B cell (primary cell): ENCODE results near the gene PRM2. TPM values are rescaled to one million over a fixed set of nuclear protein-coding genes. Genes with fewer than 3 reads are reported as not detected.

ENCODE experiments used
- ATAC-seq: fragments of 200-7000 bp; cut with Tn5 transposase; one replicate; pipeline ENCODE4 v1.10.0; 2021; ENCODE audit warnings: low read depth, mild to moderate bottlenecking, moderate number of reproducible peaks, moderate library complexity
- CTCF ChIA-PET: fragments of 350-600 bp; sonication (Branson Sonifier 250); formaldehyde crosslinking; loops from one replicate; lab custom pipeline; 2021; ENCODE audit warnings: antibody characterized with exemption, inconsistent platforms; lab: Charles Lee
- POLR2A ChIA-PET: fragments of 350-600 bp; sonication (Branson Sonifier 250); formaldehyde crosslinking; loops from one replicate; lab custom pipeline; 2021; ENCODE audit warnings: antibody characterized with exemption; lab: Charles Lee
- DNase-seq: peaks from one replicate; pipeline ENCODE4 v3.0.0; 2013
- H2AFZ ChIP-seq: 2 replicates; pipeline ENCODE4 v1.6.1; 2012; ENCODE audit warnings: mild to moderate bottlenecking, low read depth, low read length; ENCODE audit not compliant: insufficient read depth, poor library complexity, severe bottlenecking
- H3K27ac ChIP-seq, 2 donors: 1 replicate in 1 of 2; 2 replicates in 1 of 2; pipeline ENCODE4 v1.5.1; 2012 to 2013; ENCODE audit warnings: low read length in 2 of 2, mild to moderate bottlenecking in 2 of 2, moderate library complexity in 1 of 2
- H3K27me3 ChIP-seq, 4 experiments: fragments of 200-600 bp in 1 of 4; sonication (generic) in 1 of 4; replicated peaks in 1 of 4; 1 replicate in 2 of 4; 2 replicates in 2 of 4; pipeline versions ENCODE4 v1.6.1 to v1.7.0; 2013 to 2016; ENCODE audit warnings: low read length in 3 of 4, mild to moderate bottlenecking in 2 of 4, mixed read lengths in 1 of 4, moderate library complexity in 1 of 4; ENCODE audit not compliant: insufficient read depth in 4 of 4, control insufficient read depth in 3 of 4; ENCODE audit errors: control extremely low read depth in 1 of 4
- H3K36me3 ChIP-seq, 2 experiments: replicated peaks in 1 of 2; 1 replicate in 1 of 2; 2 replicates in 1 of 2; pipeline versions ENCODE4 v1.6.1 to v1.7.1; 2013; ENCODE audit warnings: low read length in 1 of 2; ENCODE audit not compliant: insufficient read depth in 2 of 2, control insufficient read depth in 1 of 2; ENCODE audit errors: control extremely low read depth in 1 of 2, extremely low read depth in 1 of 2
- H3K4me1 ChIP-seq, 2 donors: fragments of 200-600 bp in 1 of 2; sonication (generic) in 1 of 2; 1 replicate in 1 of 2; 2 replicates in 1 of 2; pipeline versions ENCODE4 v1.5.1 to v1.6.1; 2013 to 2017; ENCODE audit warnings: low read length in 2 of 2; ENCODE audit not compliant: control insufficient read depth in 2 of 2, insufficient read depth in 2 of 2
- H3K4me2 ChIP-seq: replicated peaks from 2 replicates; pipeline ENCODE3; 2012; ENCODE audit warnings: mild to moderate bottlenecking, low read depth, low read length; ENCODE audit not compliant: poor library complexity, severe bottlenecking
- H3K4me3 ChIP-seq, 5 experiments: fragments of 200-600 bp in 1 of 5; sonication (generic) in 1 of 5; 1 replicate in 3 of 5; 2 replicates in 2 of 5; pipeline versions ENCODE4 v1.5.1 to v1.7.0; 2011 to 2016; ENCODE audit warnings: low read length in 4 of 5, mild to moderate bottlenecking in 4 of 5, low read depth in 2 of 5, control low read depth in 1 of 5, moderate library complexity in 1 of 5; ENCODE audit not compliant: insufficient read depth in 1 of 5; ENCODE audit errors: control extremely low read depth in 1 of 5, extremely low read depth in 1 of 5
- H3K79me2 ChIP-seq: fragments of 200-600 bp; sonication (generic); one replicate; pipeline ENCODE4 v1.6.0; 2016; ENCODE audit warnings: low read length; ENCODE audit not compliant: control insufficient read depth, insufficient read depth
- H3K9ac ChIP-seq: fragments of 200-600 bp; sonication (generic); 2 replicates; pipeline ENCODE4 v1.6.1; 2017; ENCODE audit warnings: mild to moderate bottlenecking, low read length, moderate library complexity
- H3K9me3 ChIP-seq, 3 donors: one replicate each; pipeline versions ENCODE4 v1.6.1 to v1.7.1; 2013; ENCODE audit warnings: low read length in 2 of 3; ENCODE audit not compliant: control insufficient read depth in 2 of 3, insufficient read depth in 1 of 3; ENCODE audit errors: control extremely low read depth in 1 of 3
- H4K20me1 ChIP-seq: 2 replicates; pipeline ENCODE4 v1.6.0; 2012; ENCODE audit warnings: mild to moderate bottlenecking, low read length; ENCODE audit not compliant: insufficient read depth, control insufficient read depth, poor library complexity, severe bottlenecking
- H3K27ac Mint-ChIP-seq: one replicate; pipeline ENCODE4 v1.8.0; 2021; ENCODE audit warnings: mixed read lengths
- H3K27me3 Mint-ChIP-seq: one replicate; pipeline ENCODE4 v1.8.0; 2021; ENCODE audit warnings: mixed read lengths
- H3K4me1 Mint-ChIP-seq: one replicate; pipeline ENCODE4 v1.8.0; 2021; ENCODE audit warnings: mixed read lengths
- H3K4me3 Mint-ChIP-seq: one replicate; pipeline ENCODE4 v1.8.0; 2021; ENCODE audit warnings: mixed read lengths
- H3K9me3 Mint-ChIP-seq: one replicate; pipeline ENCODE4 v1.8.0; 2022; ENCODE audit warnings: mixed read lengths; ENCODE audit not compliant: insufficient read depth
- EZH2 ChIP-seq: IDR thresholded peaks from 2 replicates; pipeline ENCODE4 v1.6.1; 2012; ENCODE audit warnings: borderline replicate concordance, low read depth, mild to moderate bottlenecking, moderate library complexity, low read length; ENCODE audit not compliant: insufficient read depth, poor library complexity, severe bottlenecking
- WGBS: methylation state at CpG from one replicate; pipeline ENCODE4 v1.1.5; 2013; ENCODE audit warnings: missing lambda C conversion rate; ENCODE audit not compliant: insufficient coverage; 5-methylcytosine and 5-hydroxymethylcytosine counted together
- intact Hi-C: fragments of 100-400 bp; cut with micrococcal nuclease; formaldehyde crosslinking; loops from one replicate; pipeline ENCODE4 v1.10.0; 2022
- polyA plus RNA-seq: library from polyadenylated mRNA; depleted of rRNA; stranded (reverse); fragments of >200 nt; gene quantifications from 2 replicates; pipeline ENCODE4 v1.2.3, GENCODE V29; 2012
- total RNA-seq, 2 donors: library from RNA; stranded (reverse); fragments of 120-200 nt in 1 of 2; gene quantifications; 1 replicate in 1 of 2; 2 replicates in 1 of 2; pipeline versions ENCODE4 v1.2.3 to v1.2.4, GENCODE V29; 2013 to 2022
- TF ChIP-seq, protein P1 (sequence below): fragments of 200-600 bp; IDR thresholded peaks from one replicate; pipeline ENCODE4 v1.8.0; 2022; ENCODE audit warnings: antibody characterized with exemption, mild to moderate bottlenecking

The PRM2 gene
- total and polyA plus RNA-seq, 2 donors (not counting 1 experiment from before 2014, with no cell fraction given) = not detected

- no peak overlapping the region for H3K4me3 ChIP-seq
- no peaks in the 10 kb centered on the region for H3K27me3 ChIP-seq
- Mint-ChIP-seq H3K27ac (peak overlapping the region; percentile 56), H3K27me3 (no peaks in the 10 kb centered on the region), H3K9me3 (no peaks in the 10 kb centered on the region), H3K4me3 (peak overlapping the region; percentile 35), H3K4me1 (peaks cover 65% of the 10 kb centered on the region)
- no peaks in the 10 kb centered on the region for H3K79me2 ChIP-seq
- H2AFZ ChIP-seq = no peak overlapping the region
- peak overlapping the region; percentile 73 for H3K4me2 ChIP-seq
- WGBS = 84% methylated on average over 6 of the region's 7 CpGs
- no peak for TF ChIP-seq EZH2
- TF ChIP-seq, protein P1, sequence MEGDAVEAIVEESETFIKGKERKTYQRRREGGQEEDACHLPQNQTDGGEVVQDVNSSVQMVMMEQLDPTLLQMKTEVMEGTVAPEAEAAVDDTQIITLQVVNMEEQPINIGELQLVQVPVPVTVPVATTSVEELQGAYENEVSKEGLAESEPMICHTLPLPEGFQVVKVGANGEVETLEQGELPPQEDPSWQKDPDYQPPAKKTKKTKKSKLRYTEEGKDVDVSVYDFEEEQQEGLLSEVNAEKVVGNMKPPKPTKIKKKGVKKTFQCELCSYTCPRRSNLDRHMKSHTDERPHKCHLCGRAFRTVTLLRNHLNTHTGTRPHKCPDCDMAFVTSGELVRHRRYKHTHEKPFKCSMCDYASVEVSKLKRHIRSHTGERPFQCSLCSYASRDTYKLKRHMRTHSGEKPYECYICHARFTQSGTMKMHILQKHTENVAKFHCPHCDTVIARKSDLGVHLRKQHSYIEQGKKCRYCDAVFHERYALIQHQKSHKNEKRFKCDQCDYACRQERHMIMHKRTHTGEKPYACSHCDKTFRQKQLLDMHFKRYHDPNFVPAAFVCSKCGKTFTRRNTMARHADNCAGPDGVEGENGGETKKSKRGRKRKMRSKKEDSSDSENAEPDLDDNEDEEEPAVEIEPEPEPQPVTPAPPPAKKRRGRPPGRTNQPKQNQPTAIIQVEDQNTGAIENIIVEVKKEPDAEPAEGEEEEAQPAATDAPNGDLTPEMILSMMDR = no peak
- no peaks in the 10 kb centered on the region for H3K36me3 ChIP-seq
- ATAC-seq (no peak), DNase-seq (no peak)
- H3K27ac ChIP-seq = no peak overlapping the region
- CTCF ChIA-PET = interaction anchor here (6.7 to 6.9 kb wide), 2 partner anchors 9 to 48 kb away, joined by 77 to 136 read pairs; no protein-coding TSS in a partner anchor
- H4K20me1 ChIP-seq = no peaks in the 10 kb centered on the region
- intact Hi-C loops = no loop called here
- H3K9me3 ChIP-seq = peaks cover 0 to 24% (median 7%) of the 10 kb centered on the region in 3 donors
- POLR2A ChIA-PET = interaction anchor here (0.6 to 6.8 kb wide), 4 partner anchors 9 to 63 kb away, joined by 4 to 118 read pairs (median 92); partner anchors contain the start of gene SOCS1
- no peak overlapping the region for H3K9ac ChIP-seq
- peaks cover 59 to 71% of the 10 kb centered on the region in 2 donors for H3K4me1 ChIP-seq
Observed at GRCh38 chr16:11306997-11307638, 30.8 kb upstream of the PRM2 start.

DNA sequence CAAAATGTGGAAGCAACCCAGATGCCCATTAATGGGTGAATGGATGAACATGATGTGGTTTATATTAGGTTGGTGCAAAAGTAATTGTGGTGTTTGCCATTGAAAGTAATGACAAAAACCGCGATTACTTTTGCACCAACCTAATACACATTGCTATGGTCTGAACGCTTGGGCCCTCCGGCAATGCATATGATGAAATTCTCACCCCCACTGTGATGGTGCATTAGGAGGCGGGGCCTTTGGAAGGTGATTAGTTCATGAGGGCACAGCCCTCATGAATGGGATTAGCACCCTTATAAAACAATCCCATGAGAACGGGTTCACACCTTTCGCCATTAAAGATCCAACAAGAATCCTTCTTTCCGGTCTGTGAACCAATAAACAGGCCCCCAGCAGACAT lies 30.1 kb upstream of the PRM2 start:
- Mint-ChIP-seq H3K27me3 (no peaks in the 10 kb centered on the region), H3K27ac (peak overlapping the region; percentile 32), H3K4me3 (no peak overlapping the region), H3K4me1 (peaks cover 62% of the 10 kb centered on the region), H3K9me3 (no peaks in the 10 kb centered on the region)
- Histone ChIP-seq H3K4me2 (no peak overlapping the region), H2AFZ (no peak overlapping the region), H4K20me1 (no peaks in the 10 kb centered on the region), H3K9me3 (peaks cover 0 to 24% (median 7%) of the 10 kb centered on the region in 3 donors), H3K27ac (no peak overlapping the region), H3K27me3 (no peaks in the 10 kb centered on the region), H3K9ac (no peak overlapping the region), H3K36me3 (no peaks in the 10 kb centered on the region), H3K4me3 (no peak overlapping the region), H3K79me2 (no peaks in the 10 kb centered on the region), H3K4me1 (peaks cover 54 to 64% of the 10 kb centered on the region in 2 donors)
- no peak for TF ChIP-seq EZH2
- TF ChIP-seq, protein P1 = no peak
- DNase-seq (no peak), ATAC-seq (no peak)
- POLR2A ChIA-PET = interaction anchor here (6.6 kb wide), 1 partner anchor 8 kb away, joined by 118 read pairs; no protein-coding TSS in a partner anchor
- intact Hi-C loops = no loop called here
- 100% methylated on average over 4 of the region's 8 CpGs for WGBS
- CTCF ChIA-PET = no interaction called here
